ENCODE results near the gene KRTAP12-1. TPM values are rescaled to one million over a fixed set of nuclear protein-coding genes. Genes with fewer than 3 reads are reported as not detected.
"Not testable (repeated sequence)": the region's sequence is repeated elsewhere in the genome, so short reads cannot be mapped to it uniquely, and the experiment has no call there.

Gene KRTAP12-1
- total RNA-seq, 1 experiment from 2014 or later, result not detected

DNA sequence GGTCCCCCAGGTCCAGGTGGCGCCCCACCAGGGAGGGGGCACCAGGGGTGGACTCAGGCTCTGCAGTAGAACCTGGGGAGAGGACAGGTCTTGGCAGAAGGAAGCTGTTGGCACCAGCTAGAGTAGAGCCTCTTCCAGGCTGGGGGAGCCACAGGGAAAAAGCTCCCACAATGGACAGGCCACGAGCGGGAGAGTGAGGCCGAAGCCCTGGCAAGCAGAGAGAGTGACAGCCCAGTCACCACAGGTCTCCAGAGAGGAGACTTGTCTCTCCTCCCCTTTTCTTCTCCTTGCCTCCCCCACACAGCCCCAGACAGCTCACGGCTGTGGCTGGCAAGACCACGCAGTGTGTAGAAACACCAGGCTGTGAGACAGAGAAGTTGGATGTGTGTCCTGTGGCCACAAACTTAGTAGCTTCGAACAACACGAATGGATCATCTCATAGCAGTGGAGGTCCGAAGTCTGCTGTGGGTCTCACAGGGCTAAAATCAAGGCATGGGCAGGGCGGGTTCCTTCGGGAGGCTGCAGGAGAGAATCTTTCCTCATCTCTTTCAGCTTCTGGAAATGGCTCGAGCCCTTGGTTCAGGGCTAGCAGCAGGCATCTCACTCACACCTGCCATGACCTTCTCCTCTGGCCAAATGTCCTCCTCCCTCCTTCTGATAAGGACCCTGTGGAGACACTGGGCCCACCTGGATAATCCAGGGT lies 30.8 kb downstream of the KRTAP12-1 start:
- no peaks in the 10 kb centered on the region for H3K27me3 ChIP-seq (ENCODE audit: low read length)
- no peak overlapping the region for H3K4me2 ChIP-seq (ENCODE audit: low read depth, low read length, poor library complexity, severe bottlenecking)
- H3K9me3 ChIP-seq (ENCODE audit: low read length), result no peaks in the 10 kb centered on the region
- no peak overlapping the region for H2AFZ ChIP-seq (ENCODE audit: low read length)
- H3K4me3 ChIP-seq (ENCODE audit: low read length), result no peak overlapping the region
- H3K79me2 ChIP-seq (ENCODE audit: low read length), result no peaks in the 10 kb centered on the region
- no peak overlapping the region for H3K27ac ChIP-seq (ENCODE audit: low read length)
- no peaks in the 10 kb centered on the region for H3K4me1 ChIP-seq (ENCODE audit: low read length)
- no peaks in the 10 kb centered on the region for H4K20me1 ChIP-seq (ENCODE audit: insufficient read depth, low read depth, low read length)
- H3K9me2 ChIP-seq (replicated peaks; ENCODE audit: insufficient read depth, low read length), result no peaks in the 10 kb centered on the region
- no peak overlapping the region for H3K9ac ChIP-seq (ENCODE audit: low read length)
- no peak for DNase-seq
- no peaks in the 10 kb centered on the region for H3K36me3 ChIP-seq (ENCODE audit: insufficient read depth, low read length)

DNA sequence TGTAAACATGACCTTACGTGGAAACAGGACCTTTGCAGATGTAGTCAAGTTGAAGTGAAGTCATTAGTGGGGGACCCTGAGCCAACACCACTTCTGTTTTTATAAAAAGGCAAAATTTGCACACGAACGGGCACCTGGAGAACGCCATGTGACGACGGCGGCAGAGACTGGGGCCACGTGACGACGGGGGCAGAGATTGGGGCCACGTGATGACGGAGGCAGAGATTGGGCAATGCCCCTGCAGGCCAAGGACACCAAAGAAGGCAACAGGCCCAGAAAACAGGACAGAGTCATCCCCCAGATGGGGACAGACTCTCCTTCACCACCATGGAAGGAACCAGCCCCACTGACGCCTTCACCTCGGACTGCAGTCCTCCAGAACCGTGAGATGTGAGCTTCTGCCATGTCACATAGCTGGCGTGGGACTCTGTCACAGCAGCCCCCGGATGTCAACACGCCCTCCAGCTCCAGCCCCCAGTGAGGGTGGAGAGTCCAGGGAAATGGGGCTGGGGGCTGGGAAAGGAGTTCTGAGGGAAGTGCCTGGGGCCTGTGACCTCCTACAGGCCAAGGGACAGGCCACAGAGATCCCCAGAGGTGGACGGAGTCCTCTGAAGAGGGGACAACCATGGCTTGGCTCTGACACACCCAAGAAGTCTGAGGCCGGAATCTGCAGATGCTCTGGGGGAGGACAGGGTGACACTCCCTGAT lies 31.5 kb downstream of the KRTAP12-1 start:
- H3K9me2 ChIP-seq (replicated peaks; ENCODE audit: insufficient read depth, low read length), result no peaks in the 10 kb centered on the region
- no peaks in the 10 kb centered on the region for H3K36me3 ChIP-seq (ENCODE audit: insufficient read depth, low read length)
- no peaks in the 10 kb centered on the region for H3K79me2 ChIP-seq (ENCODE audit: low read length)
- no peaks in the 10 kb centered on the region for H3K9me3 ChIP-seq (ENCODE audit: low read length)
- no peak overlapping the region for H2AFZ ChIP-seq (ENCODE audit: low read length)
- H3K9ac ChIP-seq (ENCODE audit: low read length), result no peak overlapping the region
- H3K4me1 ChIP-seq (ENCODE audit: low read length), result no peaks in the 10 kb centered on the region
- no peak overlapping the region for H3K4me3 ChIP-seq (ENCODE audit: low read length)
- H3K27ac ChIP-seq (ENCODE audit: low read length), result no peak overlapping the region
- no peak for DNase-seq
- H4K20me1 ChIP-seq (ENCODE audit: insufficient read depth, low read depth, low read length), result no peaks in the 10 kb centered on the region
- no peak overlapping the region for H3K4me2 ChIP-seq (ENCODE audit: low read depth, low read length, poor library complexity, severe bottlenecking)
- no peaks in the 10 kb centered on the region for H3K27me3 ChIP-seq (ENCODE audit: low read length)

GRCh38 chr21:44649521-44650100 lies 32.4 kb downstream of the KRTAP12-1 start:
- DNase-seq, result no peak

DNA sequence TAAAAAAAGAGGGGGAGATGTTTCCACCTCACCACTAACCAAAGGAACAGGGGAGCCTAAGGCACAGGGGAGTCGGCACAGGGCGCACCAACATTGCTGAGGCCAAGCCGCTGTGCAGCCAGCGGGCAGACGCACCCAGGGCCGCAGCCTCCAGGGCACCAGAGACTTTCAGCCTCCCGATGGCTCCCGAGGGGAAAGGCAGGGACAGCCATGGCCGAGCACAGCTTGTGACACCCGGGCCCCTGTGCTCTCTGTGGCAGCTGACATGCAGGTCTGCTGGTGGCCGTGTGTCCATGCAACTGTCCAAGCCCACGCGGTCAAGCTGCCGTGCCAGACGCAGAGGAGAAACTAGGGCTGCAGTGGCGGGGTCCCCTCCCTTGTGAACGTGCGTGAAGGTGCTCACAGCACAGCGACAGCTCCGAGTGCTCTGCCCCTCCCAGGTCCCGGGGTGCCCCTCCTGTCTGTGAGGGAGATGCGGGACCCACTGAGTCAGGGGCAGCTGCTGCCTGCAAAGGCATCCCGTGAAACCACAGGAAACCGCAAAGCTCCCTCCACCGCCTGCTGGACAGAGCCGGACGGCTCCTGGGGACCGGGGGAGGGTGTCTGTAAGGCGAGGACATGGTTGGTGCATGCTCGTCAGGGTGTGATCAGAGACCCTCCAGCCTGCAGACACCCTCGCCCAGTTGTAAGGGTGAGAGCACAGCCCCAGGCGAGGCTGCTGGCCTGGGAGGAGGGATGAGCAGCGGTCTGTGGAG lies 33.2 kb downstream of the KRTAP12-1 start:
- no peak overlapping the region for H3K4me2 ChIP-seq (ENCODE audit: low read depth, low read length, poor library complexity, severe bottlenecking)
- H3K4me3 ChIP-seq (ENCODE audit: low read length), result no peak overlapping the region
- no peak for DNase-seq
- no peaks in the 10 kb centered on the region for H3K4me1 ChIP-seq (ENCODE audit: low read length)
- H3K36me3 ChIP-seq (ENCODE audit: insufficient read depth, low read length), result no peaks in the 10 kb centered on the region
- peaks cover 5% of the 10 kb centered on the region; the same call in 1 of the 2 replicates for H3K9me3 ChIP-seq (ENCODE audit: low read length)
- H2AFZ ChIP-seq (ENCODE audit: low read length), result no peak overlapping the region
- H3K9me2 ChIP-seq (replicated peaks; ENCODE audit: insufficient read depth, low read length), result no peaks in the 10 kb centered on the region
- H3K27me3 ChIP-seq (ENCODE audit: low read length), result no peaks in the 10 kb centered on the region
- no peaks in the 10 kb centered on the region for H4K20me1 ChIP-seq (ENCODE audit: insufficient read depth, low read depth, low read length)
- H3K79me2 ChIP-seq (ENCODE audit: low read length), result no peaks in the 10 kb centered on the region
- no peak overlapping the region for H3K9ac ChIP-seq (ENCODE audit: low read length)
- H3K27ac ChIP-seq (ENCODE audit: low read length), result no peak overlapping the region

More at GRCh38 chr21:44649521-44650100, 32.4 kb downstream of the KRTAP12-1 start:
- Histone ChIP-seq H4K20me1 (ENCODE audit: insufficient read depth, low read depth, low read length) (no peaks in the 10 kb centered on the region), H3K79me2 (ENCODE audit: low read length) (no peaks in the 10 kb centered on the region), H3K36me3 (ENCODE audit: insufficient read depth, low read length) (no peaks in the 10 kb centered on the region), H3K9me3 (ENCODE audit: low read length) (peaks cover 5% of the 10 kb centered on the region; the same call in 1 of the 2 replicates), H3K4me2 (ENCODE audit: low read depth, low read length, poor library complexity, severe bottlenecking) (no peak overlapping the region), H3K9me2 (replicated peaks; ENCODE audit: insufficient read depth, low read length) (no peaks in the 10 kb centered on the region), H3K9ac (ENCODE audit: low read length) (no peak overlapping the region), H3K4me3 (ENCODE audit: low read length) (no peak overlapping the region), H2AFZ (ENCODE audit: low read length) (no peak overlapping the region), H3K27me3 (ENCODE audit: low read length) (no peaks in the 10 kb centered on the region), H3K27ac (ENCODE audit: low read length) (no peak overlapping the region), H3K4me1 (ENCODE audit: low read length) (no peaks in the 10 kb centered on the region)

DNA sequence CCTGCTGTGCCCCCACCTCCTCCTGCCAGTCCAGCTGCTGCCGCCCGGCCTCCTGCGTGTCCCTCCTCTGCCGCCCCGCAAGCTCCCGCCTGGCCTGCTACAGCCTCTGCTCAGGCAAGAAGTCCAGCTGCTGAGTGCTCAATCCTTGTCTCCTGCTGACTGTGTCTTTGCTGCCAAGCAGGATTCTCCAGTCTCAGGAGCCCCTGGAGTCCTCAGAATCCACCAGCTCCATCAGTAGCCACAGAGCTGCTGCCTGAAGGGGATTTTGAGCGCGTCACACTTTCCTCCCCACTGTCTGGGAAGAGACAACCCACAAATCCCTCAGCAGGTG lies 34.8 kb downstream of the KRTAP12-1 start:
- H3K9me2 ChIP-seq (replicated peaks; ENCODE audit: insufficient read depth, low read length), result no peaks in the 10 kb centered on the region

DNA sequence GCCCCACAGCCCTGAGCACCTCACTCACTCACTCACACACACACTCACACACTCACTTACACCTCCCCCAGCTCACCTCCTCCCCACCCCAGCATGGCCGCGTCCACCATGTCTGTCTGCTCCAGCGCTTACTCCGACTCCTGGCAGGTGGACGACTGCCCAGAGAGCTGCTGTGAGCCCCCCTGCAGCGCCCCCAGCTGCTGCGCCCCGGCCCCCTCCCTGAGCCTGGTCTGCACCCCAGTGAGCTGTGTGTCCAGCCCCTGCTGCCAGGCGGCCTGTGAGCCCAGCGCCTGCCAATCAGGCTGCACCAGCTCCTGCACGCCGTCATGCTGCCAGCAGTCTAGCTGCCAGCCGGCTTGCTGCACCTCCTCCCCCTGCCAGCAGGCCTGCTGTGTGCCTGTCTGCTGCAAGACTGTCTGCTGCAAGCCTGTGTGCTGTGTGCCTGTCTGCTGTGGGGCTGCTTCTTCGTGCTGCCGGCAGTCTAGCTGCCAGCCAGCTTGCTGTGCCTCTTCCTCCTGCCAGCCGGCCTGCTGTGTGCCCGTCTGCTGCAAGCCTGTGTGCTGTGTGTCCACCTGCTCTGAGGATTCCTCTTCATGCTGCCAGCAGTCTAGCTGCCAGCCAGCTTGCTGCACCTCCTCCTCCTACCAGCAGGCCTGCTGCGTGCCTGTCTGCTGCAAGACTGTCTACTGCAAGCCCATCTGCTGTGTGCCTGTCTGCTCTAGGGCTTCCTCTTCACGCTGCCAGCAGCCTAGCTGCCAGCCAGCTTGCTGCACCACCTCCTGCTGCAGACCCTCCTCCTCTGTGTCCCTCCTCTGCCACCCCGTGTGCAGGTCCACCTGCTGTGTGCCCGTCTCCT lies 35.4 kb downstream of the KRTAP12-1 start, which contains the start of gene KRTAP10-11:
KRTAP10-11 (plus strand) TSS at position 49 of the 856 bp plus-strand sequence; CDS start at position 94, 45 bp downstream.
- not testable (repeated sequence) for H3K9me3 ChIP-seq (ENCODE audit: low read length); H3K4me2 ChIP-seq (ENCODE audit: low read depth, low read length, poor library complexity, severe bottlenecking); H4K20me1 ChIP-seq (ENCODE audit: insufficient read depth, low read depth, low read length); H3K9me2 ChIP-seq (replicated peaks; ENCODE audit: insufficient read depth, low read length); H3K27ac ChIP-seq (ENCODE audit: low read length); H3K9ac ChIP-seq (ENCODE audit: low read length); H3K4me3 ChIP-seq (ENCODE audit: low read length); H3K4me1 ChIP-seq (ENCODE audit: low read length); H3K36me3 ChIP-seq (ENCODE audit: insufficient read depth, low read length); H3K27me3 ChIP-seq (ENCODE audit: low read length); H3K79me2 ChIP-seq (ENCODE audit: low read length); DNase-seq; H2AFZ ChIP-seq (ENCODE audit: low read length)

More for the DNA sequence above, 34.8 kb downstream of the KRTAP12-1 start:
- H3K4me1 ChIP-seq (ENCODE audit: low read length), result no peaks in the 10 kb centered on the region
- H3K27ac ChIP-seq (ENCODE audit: low read length), result no peak overlapping the region
- H3K4me2 ChIP-seq (ENCODE audit: low read depth, low read length, poor library complexity, severe bottlenecking), result no peak overlapping the region
- no peaks in the 10 kb centered on the region for H3K27me3 ChIP-seq (ENCODE audit: low read length)
- H2AFZ ChIP-seq (ENCODE audit: low read length), result no peak overlapping the region
- H4K20me1 ChIP-seq (ENCODE audit: insufficient read depth, low read depth, low read length), result no peaks in the 10 kb centered on the region
- no peak overlapping the region for H3K4me3 ChIP-seq (ENCODE audit: low read length)
- no peaks in the 10 kb centered on the region for H3K79me2 ChIP-seq (ENCODE audit: low read length)
- peaks cover 5% of the 10 kb centered on the region; the same call in 1 of the 2 replicates for H3K9me3 ChIP-seq (ENCODE audit: low read length)
- no peak overlapping the region for H3K9ac ChIP-seq (ENCODE audit: low read length)
- H3K36me3 ChIP-seq (ENCODE audit: insufficient read depth, low read length), result no peaks in the 10 kb centered on the region
- DNase-seq, result no peak

- no peaks in the 10 kb centered on the region for H4K20me1 ChIP-seq (ENCODE audit: insufficient read depth, low read depth, low read length)
- DNase-seq, result no peak
- H3K36me3 ChIP-seq (ENCODE audit: insufficient read depth, low read length), result no peaks in the 10 kb centered on the region
- no peaks in the 10 kb centered on the region for H3K79me2 ChIP-seq (ENCODE audit: low read length)
- no peak overlapping the region for H3K4me2 ChIP-seq (ENCODE audit: low read depth, low read length, poor library complexity, severe bottlenecking)
- no peaks in the 10 kb centered on the region for H3K9me2 ChIP-seq (replicated peaks; ENCODE audit: insufficient read depth, low read length)
- no peak overlapping the region for H2AFZ ChIP-seq (ENCODE audit: low read length)
- no peak overlapping the region for H3K4me3 ChIP-seq (ENCODE audit: low read length)
- H3K27me3 ChIP-seq (ENCODE audit: low read length), result no peaks in the 10 kb centered on the region
- H3K4me1 ChIP-seq (ENCODE audit: low read length), result no peaks in the 10 kb centered on the region
- peaks cover 5% of the 10 kb centered on the region; the same call in 1 of the 2 replicates for H3K9me3 ChIP-seq (ENCODE audit: low read length)
- no peak overlapping the region for H3K27ac ChIP-seq (ENCODE audit: low read length)
- no peak overlapping the region for H3K9ac ChIP-seq (ENCODE audit: low read length)
These were observed 37.1 kb downstream of the KRTAP12-1 start for GRCh38 chr21:44644878-44645277.
